Activated CD4-positive, alpha-beta T cell treated with anti-CD3 and anti-CD28 coated beads for 1 hour (primary cell): Measurements from ENCODE around the gene PACC1.

Experiments
- DNase-seq: peaks from one replicate; pipeline ENCODE4 v3.0.0-alpha.2; 2020

PACC1 gene

DNA sequence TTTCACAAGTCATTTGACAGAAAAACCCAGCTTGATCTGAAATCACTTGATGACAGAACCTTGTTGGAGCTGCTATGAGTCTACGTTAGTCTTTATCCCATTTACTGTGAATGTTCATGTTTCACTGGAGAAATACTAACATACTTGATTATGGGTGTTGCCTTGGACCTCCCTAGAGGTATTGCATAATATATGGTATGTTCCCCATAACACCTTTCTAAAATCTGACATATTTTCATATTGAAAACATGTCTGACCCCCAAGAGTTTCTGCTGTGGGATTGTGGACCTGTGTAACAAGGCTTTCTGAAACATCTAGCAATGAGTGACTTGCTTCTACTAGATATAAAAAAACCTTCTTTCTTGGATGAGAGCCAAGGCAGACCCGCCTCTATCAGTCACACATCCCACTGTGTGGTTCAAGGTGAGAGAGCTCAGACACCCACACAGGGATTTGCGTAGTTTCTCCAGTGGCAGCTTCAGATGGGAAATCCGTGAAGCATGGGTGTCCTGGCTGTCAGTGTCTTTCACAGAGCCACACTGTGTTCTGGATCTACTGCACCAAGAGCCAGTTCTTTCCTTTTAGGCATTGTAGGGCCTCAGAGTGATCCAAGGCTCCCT, 22.6 kb upstream of the PACC1 start:
- no peak for DNase-seq

DNA sequence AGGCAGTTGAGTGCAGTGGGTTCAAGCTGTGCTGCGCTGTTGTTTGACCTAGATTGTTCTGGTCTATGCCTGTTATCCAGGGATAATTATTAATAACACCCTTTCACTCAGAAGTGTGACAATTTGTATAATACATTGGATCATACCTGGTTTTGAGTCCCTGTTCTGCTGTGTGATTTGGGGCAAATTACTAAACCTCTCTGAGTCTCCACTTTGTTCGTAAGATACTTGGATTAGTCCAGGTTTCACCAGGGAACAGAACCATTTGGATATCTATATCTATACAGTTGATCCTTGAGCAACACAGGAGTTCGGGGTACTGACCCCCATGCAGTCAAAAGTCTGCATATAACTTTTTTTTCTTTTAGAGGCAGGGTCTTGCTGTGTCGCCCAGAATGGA, 20.3 kb upstream of the PACC1 start:
- DNase-seq: no peak

DNA sequence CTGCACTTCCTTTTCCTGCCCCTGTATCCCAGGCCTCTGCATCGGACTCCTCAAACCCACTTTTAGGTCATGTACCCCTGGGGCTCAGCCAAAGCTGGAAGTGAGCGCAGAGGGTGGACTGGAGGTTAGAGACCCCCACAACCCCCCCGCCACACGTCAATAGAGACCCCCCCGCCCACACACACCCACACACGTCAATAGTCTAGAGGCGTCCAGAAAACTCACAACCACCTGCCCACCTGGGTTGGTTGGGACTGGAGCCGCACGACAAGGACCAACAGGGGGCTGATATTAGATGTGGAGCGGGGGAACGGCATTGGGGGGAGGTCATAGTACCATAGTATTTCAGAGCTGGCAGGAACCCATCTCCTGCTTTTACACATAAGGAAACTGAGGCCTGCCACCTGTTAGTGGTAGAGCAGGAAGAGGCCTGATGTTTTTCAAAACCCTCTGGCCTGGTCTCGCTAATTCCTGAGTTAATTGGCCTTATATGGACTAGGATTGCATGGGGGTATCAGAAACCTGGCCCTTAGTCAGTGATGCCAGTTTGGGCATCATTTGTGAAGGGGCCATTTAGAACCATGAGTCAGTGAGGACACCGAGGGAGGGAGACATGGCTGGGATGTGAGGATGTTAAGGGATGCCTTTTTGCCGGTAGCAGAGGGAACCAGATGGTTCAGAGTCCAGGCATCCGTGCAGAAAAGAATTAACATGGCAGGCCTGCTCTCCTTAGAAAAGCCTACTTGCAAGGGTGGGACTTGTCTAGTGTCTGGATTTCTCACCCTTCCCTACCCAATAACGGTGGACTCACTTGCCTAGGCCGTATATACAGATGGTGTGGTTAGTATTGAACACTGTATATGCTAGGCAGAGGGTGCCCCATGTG, 19.1 kb upstream of the PACC1 start:
- no peak for DNase-seq

DNA sequence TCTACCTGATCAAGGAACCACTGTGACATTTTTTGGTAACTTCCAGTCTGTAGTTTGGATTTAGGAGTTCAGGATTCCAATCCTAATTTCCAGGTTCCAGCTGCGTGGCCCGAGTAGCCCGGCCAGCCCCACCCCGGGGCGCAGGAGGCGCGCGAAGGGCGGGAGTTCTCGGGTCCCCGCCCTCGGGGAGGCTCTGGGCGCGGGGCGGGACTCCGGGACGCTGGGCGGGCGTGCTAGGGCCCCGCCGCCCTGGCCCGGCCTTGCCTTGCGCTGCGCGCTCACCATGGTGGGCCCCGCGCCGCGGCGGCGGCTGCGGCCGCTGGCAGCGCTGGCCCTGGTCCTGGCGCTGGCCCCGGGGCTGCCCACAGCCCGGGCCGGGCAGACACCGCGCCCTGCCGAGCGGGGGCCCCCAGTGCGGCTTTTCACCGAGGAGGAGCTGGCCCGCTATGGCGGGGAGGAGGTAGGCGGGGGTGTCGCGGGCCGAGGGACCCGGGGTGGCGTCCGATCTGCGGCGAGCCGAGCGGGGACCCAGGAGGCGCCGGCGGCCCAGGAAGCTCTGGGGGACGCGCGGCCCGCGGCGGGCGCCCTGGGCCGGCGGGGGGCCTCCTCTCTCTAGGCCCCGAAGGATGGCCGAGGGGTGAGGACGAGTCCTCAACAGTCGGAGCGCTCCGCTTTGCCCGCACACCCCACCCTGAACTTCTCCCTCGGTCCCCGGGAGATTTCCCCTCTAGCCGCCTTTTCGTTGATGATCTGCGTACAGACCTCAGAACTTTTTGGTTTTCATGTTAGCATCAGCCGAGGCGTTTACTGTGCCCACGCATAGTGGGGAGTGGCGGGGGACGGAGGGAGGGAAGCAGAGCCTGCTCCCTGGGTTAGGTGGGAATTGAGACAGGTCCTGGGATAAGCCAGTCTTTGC, 18.2 kb upstream of the PACC1 start, which contains the start of gene NENF:
NENF (plus strand) TSS at position 260 of the 916 bp plus-strand sequence; CDS start at position 284, 24 bp downstream.
- peak; percentile 59 for DNase-seq

DNA sequence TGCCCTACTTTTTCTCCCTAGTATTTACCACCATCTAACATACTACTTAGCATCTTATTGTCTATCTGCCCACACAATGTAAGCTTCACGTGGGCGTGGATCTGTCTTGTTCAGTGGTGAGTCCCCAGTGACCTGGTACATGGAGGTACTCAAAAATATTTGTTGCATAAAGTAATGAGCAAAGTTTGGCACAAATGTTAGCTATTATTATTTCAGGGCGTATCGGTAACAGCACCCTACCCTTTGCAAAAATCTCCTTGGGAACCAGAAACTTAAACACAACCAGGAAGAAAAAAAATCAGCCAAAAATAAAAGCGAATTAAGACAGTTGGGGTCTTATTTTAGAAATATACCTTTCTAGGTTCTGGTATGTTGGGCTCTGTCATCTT, 17.6 kb upstream of the PACC1 start:
- DNase-seq: no peak

DNA sequence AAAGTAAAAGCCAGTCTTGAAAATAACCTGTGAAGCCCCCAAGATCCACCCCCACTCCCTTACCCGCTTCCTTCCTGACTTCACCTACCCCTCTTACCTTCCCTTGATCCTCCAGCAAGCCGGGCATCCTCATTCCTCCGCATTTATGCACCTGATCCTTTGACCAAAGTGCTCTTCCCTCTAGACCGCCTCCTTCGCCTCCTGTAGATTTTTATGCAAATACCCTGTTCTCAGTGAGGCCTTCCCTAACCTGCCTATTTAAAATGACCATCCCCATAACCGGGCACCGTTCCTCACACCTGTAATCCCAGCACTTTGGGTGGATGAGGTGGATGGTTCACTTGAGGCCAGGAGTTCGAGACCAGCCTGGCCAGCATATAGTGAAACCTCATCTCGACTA, 17.0 kb upstream of the PACC1 start:
- DNase-seq: no peak

DNA sequence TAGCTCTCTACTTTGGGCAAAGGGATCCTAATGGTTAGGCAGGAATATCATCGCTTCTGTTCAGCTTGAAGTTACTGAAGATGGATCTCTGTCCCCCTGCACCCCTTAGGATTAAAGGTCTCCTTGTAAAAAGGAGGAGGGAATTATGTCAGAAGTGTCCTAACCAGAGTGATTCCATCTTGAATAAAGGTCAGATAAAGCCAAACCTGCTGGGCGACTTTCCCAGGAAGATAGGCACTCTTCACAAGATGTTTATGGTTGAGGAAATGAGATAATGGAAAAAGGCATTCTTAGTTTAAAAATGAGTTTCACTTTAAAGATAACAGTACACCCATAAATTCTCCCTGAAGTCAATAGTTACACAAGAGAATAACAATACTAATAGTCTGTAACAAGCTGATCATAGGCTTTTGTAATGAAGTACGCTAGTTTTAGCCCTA, 16.3 kb upstream of the PACC1 start:
- no peak for DNase-seq

DNA sequence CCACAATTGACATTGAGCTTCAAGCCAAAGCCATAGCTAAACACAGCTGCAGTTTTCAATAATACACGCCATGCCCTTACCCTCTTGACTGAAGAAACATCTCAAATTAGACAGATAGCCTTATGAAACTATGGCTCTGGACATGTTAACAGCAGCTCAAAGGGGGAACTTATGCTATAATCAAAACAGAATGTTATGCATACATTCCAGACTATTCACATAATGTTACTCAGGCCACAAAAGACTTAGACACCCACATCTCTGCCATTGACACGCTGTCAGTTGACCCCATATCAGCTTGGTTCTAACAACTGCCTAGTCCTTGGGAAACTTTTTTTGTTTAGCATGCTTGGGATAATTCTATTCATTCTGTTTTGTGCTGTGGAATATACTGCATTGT, 15.7 kb upstream of the PACC1 start:
- DNase-seq: no peak

DNA sequence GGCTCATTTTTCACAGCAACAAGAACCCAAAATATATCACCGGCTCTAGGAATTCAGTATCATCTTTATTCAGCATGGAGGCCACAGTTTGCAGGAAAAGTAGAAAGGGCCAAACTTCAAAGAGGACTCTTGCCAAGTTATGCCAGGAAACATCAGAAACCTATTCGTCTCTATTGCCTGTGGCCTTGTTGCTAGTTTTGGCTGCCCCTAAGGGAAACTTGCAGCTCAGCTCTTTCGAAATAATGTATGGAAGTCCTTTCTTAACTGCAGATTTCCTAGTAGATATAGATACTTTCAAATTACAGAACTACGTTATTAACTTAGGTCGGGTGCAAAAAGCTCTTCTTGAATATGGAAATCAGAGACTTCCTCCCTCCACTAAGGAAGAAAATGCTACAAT, 13.8 kb upstream of the PACC1 start:
- no peak for DNase-seq

DNA sequence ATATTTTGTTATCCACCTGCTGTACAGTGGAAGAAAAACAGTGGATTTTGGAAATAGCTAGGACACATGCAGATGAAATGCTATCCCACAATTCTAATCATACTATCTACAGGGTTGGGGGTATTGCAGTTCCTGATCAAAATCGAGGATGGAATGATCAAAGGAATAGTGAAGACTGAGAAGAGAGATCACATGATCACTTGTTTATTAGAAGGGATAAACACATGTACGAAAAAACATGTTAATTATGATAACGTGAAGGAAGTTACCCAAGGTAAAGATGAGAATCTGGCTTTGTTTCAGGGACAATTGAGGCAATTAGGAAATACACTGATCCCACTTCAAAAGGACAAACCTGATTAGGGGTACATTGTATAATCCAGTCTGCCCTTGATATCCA, 9.2 kb upstream of the PACC1 start:
- no peak for DNase-seq

DNA sequence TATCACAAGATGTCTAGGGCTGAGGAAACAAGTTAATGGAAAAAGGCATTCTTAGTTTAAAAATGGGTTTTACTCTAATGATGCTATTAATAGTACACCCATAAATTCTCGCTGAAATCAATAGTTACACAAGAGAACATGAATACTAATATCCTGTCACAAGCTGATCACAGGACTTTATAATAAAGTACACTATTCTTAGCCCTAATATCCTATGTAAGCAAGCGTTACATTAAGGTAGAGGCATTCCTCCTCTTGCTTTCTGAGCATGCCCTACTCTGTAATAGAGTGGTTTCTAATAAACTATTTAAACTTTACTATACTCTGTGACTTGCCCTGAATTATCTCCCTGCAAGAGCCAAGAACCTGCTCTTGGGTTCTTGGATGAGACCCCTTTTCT, 6.5 kb upstream of the PACC1 start:
- no peak for DNase-seq

DNA sequence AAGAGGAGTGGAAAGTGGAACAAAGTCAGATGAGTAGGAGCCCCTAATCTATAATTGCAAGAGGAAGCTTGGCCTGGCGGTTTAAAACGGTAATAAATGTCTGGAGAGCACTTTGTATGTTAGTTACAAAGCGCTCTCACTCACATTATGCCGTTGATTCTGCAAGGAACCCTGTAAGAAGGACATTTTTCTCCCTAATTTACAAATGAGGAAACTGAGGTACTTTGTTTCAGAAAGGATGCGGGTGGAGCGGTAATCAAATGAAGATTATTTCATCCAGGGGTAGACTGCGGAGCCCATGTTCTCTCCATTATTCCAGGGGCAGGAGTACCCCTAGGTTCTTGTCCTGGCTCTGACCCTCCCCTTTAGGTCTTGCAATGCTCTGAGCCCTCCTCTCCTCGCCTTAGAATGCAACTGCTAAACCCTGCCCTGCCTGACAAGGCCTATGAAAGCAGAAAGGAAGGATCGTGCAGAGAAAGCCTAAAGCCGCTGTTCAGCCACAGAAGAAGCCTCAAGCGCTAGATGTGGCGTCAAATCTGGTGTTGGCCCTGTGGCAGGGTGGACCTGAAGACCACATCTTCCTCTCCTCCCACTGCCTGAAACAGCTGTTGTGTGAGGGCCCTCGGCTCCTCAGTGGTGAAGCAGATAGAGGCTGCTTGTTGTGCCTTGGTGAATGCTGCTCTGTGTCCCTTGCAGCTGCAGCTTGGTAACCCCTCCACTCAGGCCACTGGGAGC, 588 bp upstream of the PACC1 start:
- DNase-seq: no peak

DNA sequence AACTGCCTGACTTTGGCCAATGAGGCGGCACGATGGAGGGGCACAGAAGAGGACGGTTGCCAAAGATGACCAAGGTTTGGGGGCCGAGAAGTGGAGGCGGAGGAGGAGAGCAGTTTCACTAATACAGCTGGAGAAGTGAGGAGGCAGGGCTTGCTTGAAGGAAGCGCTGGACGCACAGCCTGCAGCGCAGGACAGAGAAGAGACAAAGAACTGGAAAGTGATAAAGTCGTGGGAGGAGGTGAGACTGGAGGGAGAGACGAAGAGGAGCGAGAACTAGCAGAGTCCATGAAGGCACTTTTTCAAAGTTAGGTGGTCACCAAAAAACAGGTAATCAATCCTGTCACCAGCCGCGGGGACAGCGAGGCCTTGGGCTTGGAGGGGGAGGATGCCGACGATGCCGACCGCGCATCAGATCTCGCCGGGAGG, 771 bp downstream of the PACC1 start:
- no peak for DNase-seq

DNA sequence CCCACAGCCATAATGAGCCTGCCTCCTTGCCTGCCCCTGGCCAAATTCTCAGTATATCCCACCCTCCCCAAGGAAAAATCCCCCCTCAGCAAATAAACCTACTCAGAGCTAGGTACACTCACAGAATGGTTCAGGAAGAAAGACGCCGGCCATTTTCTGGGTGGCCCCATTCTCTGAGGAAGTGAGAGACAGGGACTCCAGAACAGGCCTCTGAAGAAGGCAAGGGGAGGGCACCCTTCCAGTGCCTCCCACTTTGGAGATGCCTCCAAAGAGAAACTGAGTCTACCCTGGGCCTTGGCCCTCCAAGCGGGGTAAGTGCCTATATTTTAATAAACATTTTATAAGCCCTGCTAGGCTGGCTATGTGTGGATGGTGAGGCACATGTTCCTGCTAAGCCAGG, 2.3 kb downstream of the PACC1 start:
- no peak for DNase-seq

DNA sequence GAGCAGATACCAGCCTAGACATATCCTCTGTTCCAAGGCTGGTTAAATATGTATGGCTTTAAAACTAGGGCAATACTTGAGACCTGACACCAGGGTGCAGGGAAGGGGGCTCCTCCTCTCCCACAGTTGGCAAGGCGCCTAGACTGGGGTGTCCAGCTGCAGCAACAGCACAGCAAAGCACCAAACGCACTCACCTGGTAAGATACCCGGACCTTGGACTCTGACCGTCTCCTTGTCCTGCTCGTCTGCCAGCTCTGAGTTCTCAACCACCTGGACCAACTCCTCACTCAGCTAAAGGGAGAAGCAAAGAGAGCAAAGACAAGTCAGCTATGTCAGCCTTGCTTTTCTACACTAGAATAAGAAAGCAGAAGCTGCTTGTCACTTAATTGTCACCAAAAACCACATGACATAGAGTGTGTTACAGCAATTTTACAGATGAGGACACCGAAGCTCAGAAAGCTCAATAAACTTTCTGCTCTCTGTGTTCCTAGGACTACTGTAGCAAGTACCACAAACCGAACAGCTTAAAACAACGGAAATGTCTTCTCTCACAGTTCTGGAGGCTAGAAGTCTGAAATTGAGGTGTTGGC, 4.4 kb downstream of the PACC1 start:
- DNase-seq: no peak

DNA sequence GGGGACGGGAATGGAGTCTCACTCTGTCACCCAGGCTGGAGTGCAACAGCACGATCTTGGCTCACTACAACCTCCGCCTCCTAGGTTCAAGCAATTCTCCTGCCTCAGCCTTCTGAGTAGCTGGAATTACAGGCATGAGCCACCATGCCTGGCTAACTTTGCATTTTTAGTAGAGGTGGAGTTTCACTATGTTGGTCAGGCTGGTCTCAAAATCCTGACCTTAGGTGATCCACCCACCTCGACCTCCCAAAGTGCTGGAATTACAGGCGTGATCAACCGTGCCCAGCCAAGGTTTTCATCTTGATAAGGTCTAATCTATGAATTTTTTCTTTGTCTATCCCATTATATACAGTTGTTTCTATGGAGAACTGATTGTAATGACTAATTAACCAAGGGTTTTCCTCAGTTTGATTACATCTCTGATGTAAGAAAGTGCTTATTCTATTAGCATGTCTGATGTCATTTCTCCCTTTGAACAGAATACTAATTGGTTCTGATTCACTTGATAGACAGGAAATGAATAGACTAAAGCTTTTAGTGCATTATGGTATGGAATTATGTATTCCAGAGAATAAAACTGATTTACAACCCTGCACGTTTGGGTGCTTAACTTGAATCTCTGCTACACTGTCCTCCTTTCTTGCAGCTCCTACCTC, 11.9 kb downstream of the PACC1 start:
- DNase-seq: no peak

DNA sequence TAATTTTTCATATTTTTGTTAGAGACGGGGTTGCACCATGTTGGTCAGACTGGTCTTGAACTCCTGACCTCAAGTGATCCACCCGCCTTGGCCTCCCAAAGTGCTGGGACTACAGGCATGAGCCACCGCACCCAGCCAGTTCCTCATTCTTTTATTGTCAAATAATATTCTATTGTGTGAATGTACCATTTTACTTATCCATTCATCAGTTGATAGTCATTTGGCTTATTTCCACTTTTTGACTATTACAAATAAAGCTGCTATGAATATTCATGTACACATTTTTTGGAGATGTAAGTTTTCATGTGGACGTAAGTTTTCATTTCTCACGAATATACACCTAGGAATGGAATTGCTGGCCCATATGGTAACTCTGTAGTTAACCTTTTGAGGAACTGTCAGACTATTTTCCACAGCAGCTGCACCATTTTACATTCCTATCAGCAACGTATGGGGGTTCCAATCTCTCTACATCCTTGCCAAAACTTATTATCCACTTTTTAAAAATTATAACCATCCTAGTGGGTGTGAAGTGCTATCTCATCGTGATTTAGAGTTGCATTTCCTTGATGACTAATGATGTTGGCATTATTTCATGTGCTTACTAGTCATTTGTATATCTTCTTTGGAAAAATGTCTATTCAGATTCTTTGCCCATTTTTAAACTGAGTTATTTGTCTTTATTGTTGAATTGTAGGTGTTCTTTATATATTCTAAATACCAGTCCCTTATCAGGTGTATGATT, 12.7 kb downstream of the PACC1 start:
- no peak for DNase-seq

DNA sequence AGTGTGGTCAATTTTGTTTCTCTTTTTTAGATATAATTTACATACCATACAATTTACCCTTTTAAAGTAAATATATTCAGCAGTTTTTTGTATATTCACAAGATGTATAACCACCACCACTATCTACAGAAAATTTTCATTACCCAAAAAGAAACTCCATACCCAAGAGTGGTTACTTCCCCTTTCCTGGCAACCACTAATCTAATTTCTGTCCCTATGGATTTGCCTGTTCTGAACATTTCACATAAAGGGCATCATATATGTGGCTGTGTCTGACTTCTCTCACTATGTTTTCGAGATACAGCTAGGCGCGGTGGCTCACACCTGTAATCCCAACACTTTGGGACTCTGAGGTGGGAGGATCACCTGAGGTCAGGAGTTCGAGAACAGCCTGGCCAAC, 13.6 kb downstream of the PACC1 start:
- no peak for DNase-seq

DNA sequence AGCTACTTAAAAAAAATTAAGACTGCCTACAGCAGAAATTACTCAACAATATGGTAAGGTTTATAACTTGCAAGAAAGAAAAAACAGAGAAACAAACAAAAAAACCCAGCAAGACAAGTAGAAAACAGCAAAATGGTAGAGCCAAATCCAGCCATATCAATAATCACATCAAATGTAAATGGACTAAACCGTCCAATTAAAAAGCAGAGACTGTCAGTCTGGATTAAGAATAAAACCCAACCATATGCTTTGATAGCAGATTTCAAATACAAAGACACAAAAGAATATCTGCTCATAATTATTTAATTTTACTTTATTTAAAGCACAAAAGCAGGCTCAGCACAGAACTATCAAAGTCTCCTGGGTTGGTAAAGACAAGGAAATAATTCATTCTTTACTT, 17.5 kb downstream of the PACC1 start:
- no peak for DNase-seq

DNA sequence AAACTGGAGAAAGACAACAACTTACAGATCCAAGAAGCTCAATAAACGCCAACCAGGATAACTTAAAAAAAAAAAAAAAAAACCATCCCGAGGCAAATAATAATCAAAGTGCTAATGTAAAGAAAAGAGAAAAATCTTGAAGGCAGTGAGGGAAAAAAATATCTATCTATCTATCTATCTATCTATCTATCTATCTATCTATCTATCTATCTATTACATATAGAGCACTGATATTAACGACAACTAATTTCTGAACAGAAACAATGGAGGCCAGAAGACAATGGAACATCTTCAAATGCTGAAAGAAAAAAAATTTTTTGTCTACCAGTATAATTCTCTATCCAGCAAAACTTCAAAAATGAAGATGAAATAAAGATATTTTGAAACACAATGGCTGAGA, 18.0 kb downstream of the PACC1 start:
- DNase-seq: no peak
